ENCODE measurements around the gene USB1. TPM values are rescaled to one million over a fixed set of nuclear protein-coding genes. Genes with fewer than 3 reads are reported as not detected.

USB1 gene
- total and polyA plus RNA-seq, 7 experiments from 2014 or later, result 26.8 to 50.8 (median 28.9) TPM

DNA sequence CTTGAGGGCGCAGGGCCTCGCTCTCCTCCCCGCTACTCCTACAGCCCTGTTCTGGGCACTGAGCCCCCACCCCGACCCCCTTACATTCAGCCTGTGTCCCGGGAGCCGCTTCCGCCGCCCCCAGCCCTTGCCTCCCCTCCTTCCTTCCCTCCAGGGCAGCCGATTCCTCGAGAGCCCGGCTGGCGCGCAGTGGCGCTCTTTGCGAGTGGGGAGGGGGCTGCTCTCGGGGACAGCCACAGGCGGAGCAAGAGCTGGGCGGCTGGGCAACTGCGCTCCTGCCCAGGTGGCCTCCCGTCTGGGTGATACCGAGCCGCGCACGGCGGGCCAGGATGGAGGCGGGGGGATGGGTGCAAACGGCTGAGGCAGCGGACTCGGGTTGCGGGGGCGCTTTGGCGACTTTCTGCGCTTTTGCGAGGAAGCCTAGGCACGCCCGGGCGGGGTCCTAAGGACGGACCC lies 25.5 kb downstream of the USB1 start:
- ChIA-PET POLR2A (no interaction called here), CTCF (interaction anchor here (1.0 kb wide), 1 partner anchor 99 kb away, joined by 3 read pairs; no protein-coding TSS in a partner anchor)
- Histone ChIP-seq H3K4me1 (ENCODE audit: control insufficient read depth in 2 of 2, insufficient read depth in 2 of 2, low read length in 2 of 2) (peaks cover 4 to 9% of the 10 kb centered on the region in 2 donors), H3K27me3 (ENCODE audit: control insufficient read depth in 2 of 2, insufficient read depth in 2 of 2, low read length in 2 of 2) (no peaks in the 10 kb centered on the region), H3K4me3 (ENCODE audit: low read length) (peak overlapping the region; percentile 78), H3K36me3 (ENCODE audit: control insufficient read depth in 2 of 3, insufficient read depth in 3 of 3, low read length in 3 of 3) (no peaks in the 10 kb centered on the region), H3K9me3 (ENCODE audit: control insufficient read depth in 2 of 3, low read length in 3 of 3) (no peaks in the 10 kb centered on the region), H3K27ac (ENCODE audit: low read depth, low read length) (no peak overlapping the region)
- Mint-ChIP-seq H3K36me3 (no peaks in the 10 kb centered on the region), H3K4me3 (peak overlapping the region; percentile 18 to 93 (median 59)), H3K9me3 (peaks cover 0 to 1% (median 0%) of the 10 kb centered on the region in 11 donors), H3K27ac (no peak overlapping the region), H3K27me3 (peaks cover 0 to 39% (median 3%) of the 10 kb centered on the region in 5 donors), H3K4me1 (peaks cover 0 to 14% (median 9%) of the 10 kb centered on the region in 7 donors)
- DNase-seq (peak in 2 of 9 donors; percentile 2 to 9), ATAC-seq (no peak)
- intact Hi-C loops (cut with micrococcal nuclease), result loop anchor here in 1 of 2 donors (10.0 kb wide), 1 partner anchor 608 kb away; no protein-coding TSS in a partner anchor

DNA sequence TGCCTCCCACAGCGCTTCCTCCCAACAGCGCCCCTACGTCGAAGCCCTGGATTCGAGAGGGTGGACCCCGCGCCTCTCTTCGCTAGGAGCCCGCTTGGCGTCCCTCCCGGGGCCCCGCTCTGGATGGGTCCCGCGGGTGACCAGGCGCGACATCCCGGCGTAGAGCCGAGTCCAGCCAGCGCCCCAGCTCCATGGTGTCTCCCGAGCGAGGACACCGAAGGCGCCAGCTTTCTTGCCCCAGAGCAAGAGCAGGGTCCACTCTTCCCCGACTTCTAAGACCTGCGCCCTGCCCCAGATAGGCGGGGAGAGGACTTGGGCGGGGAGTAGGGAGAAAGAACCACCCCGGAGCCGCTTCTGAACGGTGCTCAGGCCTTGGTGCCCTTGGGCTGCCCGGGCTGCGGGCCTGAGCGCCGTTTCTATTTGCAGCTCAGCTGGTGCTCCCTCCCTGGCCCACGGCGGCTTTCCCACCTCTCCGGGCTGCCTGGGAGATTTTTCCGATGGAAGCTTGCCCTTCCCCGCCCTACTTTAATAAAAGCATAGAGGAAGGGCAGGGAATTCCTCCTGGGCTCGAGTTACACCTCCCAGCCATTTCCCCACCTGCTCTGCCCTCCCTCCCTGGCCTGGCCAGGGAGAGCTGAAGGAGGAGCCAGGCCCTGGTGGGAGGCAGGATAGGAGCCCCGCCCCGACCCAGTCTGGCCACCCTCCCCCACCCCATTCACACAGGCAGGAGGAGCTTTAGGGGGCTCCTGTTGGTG lies 26.1 kb downstream of the USB1 start:
- Mint-ChIP-seq H3K9me3 (peaks cover 0 to 1% (median 0%) of the 10 kb centered on the region in 11 donors), H3K36me3 (no peaks in the 10 kb centered on the region), H3K27me3 (peaks cover 0 to 39% (median 3%) of the 10 kb centered on the region in 5 donors), H3K27ac (no peak overlapping the region), H3K4me1 (peaks cover 0 to 14% (median 9%) of the 10 kb centered on the region in 7 donors), H3K4me3 (peak overlapping the region in 5 of 10 donors; percentile 58 to 93 (median 68))
- intact Hi-C loops (cut with micrococcal nuclease), result loop anchor here in 1 of 2 donors (10.0 kb wide), 1 partner anchor 607 kb away; no protein-coding TSS in a partner anchor
- H3K4me3 ChIP-seq (ENCODE audit: low read length), result no peak overlapping the region
- no peaks in the 10 kb centered on the region for H3K9me3 ChIP-seq (ENCODE audit: control insufficient read depth in 2 of 3, low read length in 3 of 3)
- ChIA-PET CTCF (interaction anchor here (0.6 kb wide), 1 partner anchor 96 kb away, joined by 3 read pairs; no protein-coding TSS in a partner anchor), POLR2A (interaction anchor here (0.7 kb wide), 1 partner anchor 462 kb away, joined by 3 read pairs; no protein-coding TSS in a partner anchor)
- DNase-seq, result no peak
- no peaks in the 10 kb centered on the region for H3K27me3 ChIP-seq (ENCODE audit: control insufficient read depth in 2 of 2, insufficient read depth in 2 of 2, low read length in 2 of 2)
- H3K36me3 ChIP-seq (ENCODE audit: control insufficient read depth in 2 of 3, insufficient read depth in 3 of 3, low read length in 3 of 3), result no peaks in the 10 kb centered on the region
- H3K27ac ChIP-seq (ENCODE audit: low read depth, low read length), result no peak overlapping the region
- H3K4me1 ChIP-seq (ENCODE audit: control insufficient read depth in 2 of 2, insufficient read depth in 2 of 2, low read length in 2 of 2), result peaks cover 4 to 9% of the 10 kb centered on the region in 2 donors
- ATAC-seq, result no peak

DNA sequence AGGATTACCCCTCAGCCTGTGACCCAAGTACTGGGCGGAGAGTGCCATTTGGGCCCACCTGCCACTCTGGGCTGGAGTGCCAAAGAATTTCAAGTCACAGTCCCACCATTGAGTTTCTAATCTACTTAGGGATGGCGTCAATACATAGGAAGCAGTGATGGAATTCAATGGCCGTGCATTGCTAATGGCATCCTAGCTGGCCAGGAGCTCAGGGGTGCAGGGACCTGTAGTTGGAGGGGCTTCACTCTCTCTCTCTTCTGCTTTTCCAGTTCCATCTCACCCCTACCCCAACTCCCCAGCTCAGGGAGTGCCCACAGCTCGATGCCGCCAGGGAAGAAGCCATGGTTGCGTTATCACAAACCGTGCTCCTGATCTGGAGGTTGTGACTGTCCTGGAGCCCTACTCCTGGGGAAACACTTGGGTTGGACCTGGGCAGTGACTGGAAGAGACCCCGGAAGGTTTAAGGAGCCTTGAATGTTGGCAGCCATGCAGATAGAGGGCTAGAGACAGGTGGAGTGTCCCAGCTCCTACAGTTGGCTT lies 26.8 kb downstream of the USB1 start:
- Mint-ChIP-seq H3K4me3 (peak overlapping the region in 7 of 10 donors; percentile 20 to 93 (median 56)), H3K36me3 (no peaks in the 10 kb centered on the region), H3K4me1 (peaks cover 0 to 14% (median 9%) of the 10 kb centered on the region in 7 donors), H3K27ac (peak overlapping the region in 1 of 9 donors; percentile 70), H3K9me3 (peaks cover 0 to 1% (median 0%) of the 10 kb centered on the region in 11 donors), H3K27me3 (peaks cover 0 to 39% (median 3%) of the 10 kb centered on the region in 5 donors)
- ChIA-PET POLR2A (interaction anchor here (0.7 kb wide), 1 partner anchor 462 kb away, joined by 3 read pairs; no protein-coding TSS in a partner anchor), CTCF (interaction anchor here (0.6 kb wide), 1 partner anchor 96 kb away, joined by 3 read pairs; no protein-coding TSS in a partner anchor)
- no peak overlapping the region for H3K4me3 ChIP-seq (ENCODE audit: low read length)
- H3K36me3 ChIP-seq (ENCODE audit: control insufficient read depth in 2 of 3, insufficient read depth in 3 of 3, low read length in 3 of 3), result no peaks in the 10 kb centered on the region
- no peaks in the 10 kb centered on the region for H3K9me3 ChIP-seq (ENCODE audit: control insufficient read depth in 2 of 3, low read length in 3 of 3)
- no peaks in the 10 kb centered on the region for H3K27me3 ChIP-seq (ENCODE audit: control insufficient read depth in 2 of 2, insufficient read depth in 2 of 2, low read length in 2 of 2)
- no peak overlapping the region for H3K27ac ChIP-seq (ENCODE audit: low read depth, low read length)
- no peak for ATAC-seq
- H3K4me1 ChIP-seq (ENCODE audit: control insufficient read depth in 2 of 2, insufficient read depth in 2 of 2, low read length in 2 of 2), result peaks cover 4 to 9% of the 10 kb centered on the region in 2 donors
- intact Hi-C loops (cut with micrococcal nuclease), result loop anchor here in 1 of 2 donors (10.0 kb wide), 1 partner anchor 607 kb away; no protein-coding TSS in a partner anchor
- DNase-seq, result no peak

- peaks cover 0 to 14% (median 9%) of the 10 kb centered on the region in 7 donors for H3K4me1 Mint-ChIP-seq
- H3K27me3 Mint-ChIP-seq, result peaks cover 0 to 36% (median 3%) of the 10 kb centered on the region in 5 donors
- peaks cover 0 to 1% (median 0%) of the 10 kb centered on the region in 11 donors for H3K9me3 Mint-ChIP-seq
- H3K4me1 ChIP-seq (ENCODE audit: control insufficient read depth in 2 of 2, insufficient read depth in 2 of 2, low read length in 2 of 2), result peaks cover 4 to 9% of the 10 kb centered on the region in 2 donors
- no peak overlapping the region for H3K4me3 ChIP-seq (ENCODE audit: low read length)
- DNase-seq, result no peak
- ChIA-PET POLR2A (interaction anchor here (0.5 kb wide), 1 partner anchor 186 kb away, joined by 3 read pairs; no protein-coding TSS in a partner anchor), CTCF (no interaction called here)
- no peak overlapping the region for H3K27ac Mint-ChIP-seq
- H3K4me3 Mint-ChIP-seq, result peak overlapping the region in 1 of 10 donors; percentile 33
- H3K9me3 ChIP-seq (ENCODE audit: control insufficient read depth in 2 of 3, low read length in 3 of 3), result no peaks in the 10 kb centered on the region
- no peaks in the 10 kb centered on the region for H3K36me3 ChIP-seq (ENCODE audit: control insufficient read depth in 2 of 3, insufficient read depth in 3 of 3, low read length in 3 of 3)
- no peaks in the 10 kb centered on the region for H3K27me3 ChIP-seq (ENCODE audit: control insufficient read depth in 2 of 2, insufficient read depth in 2 of 2, low read length in 2 of 2)
- no peak for ATAC-seq
- H3K36me3 Mint-ChIP-seq, result no peaks in the 10 kb centered on the region
- H3K27ac ChIP-seq (ENCODE audit: low read depth, low read length), result no peak overlapping the region
- intact Hi-C loops (cut with micrococcal nuclease), result loop anchor here in 1 of 2 donors (10.0 kb wide), 1 partner anchor 606 kb away; no protein-coding TSS in a partner anchor
These were observed 27.4 kb downstream of the USB1 start for GRCh38 chr16:58028541-58029070.

- peaks cover 0 to 13% (median 8%) of the 10 kb centered on the region in 7 donors for H3K4me1 Mint-ChIP-seq
- CTCF ChIA-PET, result no interaction called here
- POLR2A ChIA-PET, result no interaction called here
- H3K4me3 Mint-ChIP-seq, result peak overlapping the region in 1 of 10 donors; percentile 6
- H3K36me3 Mint-ChIP-seq, result no peaks in the 10 kb centered on the region
- H3K27me3 ChIP-seq (ENCODE audit: control insufficient read depth in 2 of 2, insufficient read depth in 2 of 2, low read length in 2 of 2), result no peaks in the 10 kb centered on the region
- ATAC-seq, result no peak
- no peak overlapping the region for H3K4me3 ChIP-seq (ENCODE audit: low read length)
- DNase-seq, result no peak
- peaks cover 0 to 1% (median 0%) of the 10 kb centered on the region in 11 donors for H3K9me3 Mint-ChIP-seq
- H3K27ac ChIP-seq (ENCODE audit: low read depth, low read length), result no peak overlapping the region
- H3K9me3 ChIP-seq (ENCODE audit: control insufficient read depth in 2 of 3, low read length in 3 of 3), result no peaks in the 10 kb centered on the region
- H3K36me3 ChIP-seq (ENCODE audit: control insufficient read depth in 2 of 3, insufficient read depth in 3 of 3, low read length in 3 of 3), result no peaks in the 10 kb centered on the region
- H3K27ac Mint-ChIP-seq, result no peak overlapping the region
- H3K27me3 Mint-ChIP-seq, result peaks cover 0 to 28% (median 3%) of the 10 kb centered on the region in 5 donors
- intact Hi-C loops (cut with micrococcal nuclease), result loop anchor here in 1 of 2 donors (10.0 kb wide), 1 partner anchor 605 kb away; no protein-coding TSS in a partner anchor
- H3K4me1 ChIP-seq (ENCODE audit: control insufficient read depth in 2 of 2, insufficient read depth in 2 of 2, low read length in 2 of 2), result peaks cover 4 to 6% of the 10 kb centered on the region in 2 donors
These were observed 28.2 kb downstream of the USB1 start for GRCh38 chr16:58029410-58029809.

- CTCF ChIA-PET, result interaction anchor here (0.6 kb wide), 1 partner anchor 253 kb away, joined by 3 read pairs; no protein-coding TSS in a partner anchor
- no peak for ATAC-seq
These were observed 29.1 kb downstream of the USB1 start for GRCh38 chr16:58030136-58030840.

More at GRCh38 chr16:58030136-58030840, 29.1 kb downstream of the USB1 start:
- DNase-seq, result no peak
- H3K27ac Mint-ChIP-seq, result no peak overlapping the region
- H3K4me1 Mint-ChIP-seq, result peaks cover 0 to 6% (median 0%) of the 10 kb centered on the region in 7 donors
- Histone ChIP-seq H3K36me3 (ENCODE audit: control insufficient read depth in 2 of 3, insufficient read depth in 3 of 3, low read length in 3 of 3) (no peaks in the 10 kb centered on the region), H3K4me1 (ENCODE audit: control insufficient read depth in 2 of 2, insufficient read depth in 2 of 2, low read length in 2 of 2) (no peaks in the 10 kb centered on the region), H3K9me3 (ENCODE audit: control insufficient read depth in 2 of 3, low read length in 3 of 3) (no peaks in the 10 kb centered on the region), H3K4me3 (ENCODE audit: low read length) (no peak overlapping the region), H3K27ac (ENCODE audit: low read depth, low read length) (no peak overlapping the region), H3K27me3 (ENCODE audit: control insufficient read depth in 2 of 2, insufficient read depth in 2 of 2, low read length in 2 of 2) (no peaks in the 10 kb centered on the region)
- peaks cover 0 to 1% (median 0%) of the 10 kb centered on the region in 11 donors for H3K9me3 Mint-ChIP-seq
- intact Hi-C loops (cut with micrococcal nuclease), result no loop called here
- no peak overlapping the region for H3K4me3 Mint-ChIP-seq
- no peaks in the 10 kb centered on the region for H3K36me3 Mint-ChIP-seq
- H3K27me3 Mint-ChIP-seq, result peaks cover 0 to 21% (median 3%) of the 10 kb centered on the region in 5 donors
- POLR2A ChIA-PET, result no interaction called here

Measured in naive thymus-derived CD4-positive, alpha-beta T cell (primary cell).